GM18505 (cell line): ENCODE measurements around the gene DNAJC27.

Experiments
- ATAC-seq: cut with Tn5 transposase; IDR thresholded peaks from one replicate; pipeline ENCODE4 v1.9.1; 2021; ENCODE audit not compliant: unreplicated experiment
- POLR2A ChIP-seq: IDR thresholded peaks from 4 replicates; pipeline ENCODE4 v1.6.1; 2011; ENCODE audit warnings: borderline replicate concordance; ENCODE audit not compliant: insufficient read depth, insufficient read length; ENCODE audit errors: extremely low read depth

DNAJC27 gene

DNA sequence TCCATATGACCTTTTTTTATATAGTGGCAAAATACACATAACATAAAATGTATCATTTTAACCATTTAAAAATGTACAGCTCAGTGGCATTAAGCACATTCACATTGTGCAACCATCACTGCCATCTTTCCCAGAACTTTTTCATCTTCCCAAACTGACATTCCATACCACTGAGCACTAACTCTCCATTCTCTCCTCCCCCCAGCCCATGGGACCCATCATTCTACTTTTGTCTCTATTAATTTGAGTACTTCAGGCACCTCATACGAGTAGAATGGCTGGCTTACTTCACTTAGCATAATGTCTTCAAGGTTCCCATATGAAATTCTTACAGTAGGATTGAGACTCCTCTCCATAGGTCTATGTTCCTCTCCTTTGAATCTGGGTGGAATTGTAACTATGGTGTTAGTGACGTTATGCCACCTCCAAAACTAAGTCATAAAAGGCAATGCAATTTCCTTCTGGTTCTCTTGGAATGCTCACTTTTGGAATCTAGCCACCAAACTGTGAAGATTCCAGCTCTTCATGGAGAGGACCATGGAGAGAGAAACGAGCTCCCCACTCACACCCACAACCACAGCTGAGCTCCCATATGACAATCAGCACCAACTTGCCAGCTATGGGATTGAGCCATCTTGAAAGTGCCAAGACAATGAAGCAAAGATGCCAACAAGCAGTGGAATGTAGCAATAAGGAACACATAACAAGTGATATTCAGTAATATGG, 9.8 kb upstream of the DNAJC27 start:
- TF ChIP-seq POLR2A = no peak
- no peak for ATAC-seq

DNA sequence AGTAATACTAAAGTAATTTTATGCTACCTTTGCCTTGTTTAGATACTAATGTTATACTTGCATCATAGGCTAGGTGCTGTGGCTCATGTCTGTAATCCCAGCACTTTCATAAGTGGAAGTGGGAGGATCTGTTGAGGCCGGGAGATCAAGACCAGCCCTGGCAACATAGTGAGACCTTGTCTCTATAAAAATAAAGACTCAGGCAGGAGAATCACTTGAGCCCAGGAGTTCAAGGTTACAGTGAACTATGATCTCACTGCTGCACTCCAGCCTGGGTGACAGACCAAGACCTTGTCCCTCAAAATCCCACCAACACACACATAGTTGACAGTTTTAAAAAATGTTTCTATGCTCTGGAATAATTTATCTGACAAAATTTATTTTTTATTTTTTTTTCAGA, 6.9 kb upstream of the DNAJC27 start:
- TF ChIP-seq POLR2A = no peak
- no peak for ATAC-seq

DNA sequence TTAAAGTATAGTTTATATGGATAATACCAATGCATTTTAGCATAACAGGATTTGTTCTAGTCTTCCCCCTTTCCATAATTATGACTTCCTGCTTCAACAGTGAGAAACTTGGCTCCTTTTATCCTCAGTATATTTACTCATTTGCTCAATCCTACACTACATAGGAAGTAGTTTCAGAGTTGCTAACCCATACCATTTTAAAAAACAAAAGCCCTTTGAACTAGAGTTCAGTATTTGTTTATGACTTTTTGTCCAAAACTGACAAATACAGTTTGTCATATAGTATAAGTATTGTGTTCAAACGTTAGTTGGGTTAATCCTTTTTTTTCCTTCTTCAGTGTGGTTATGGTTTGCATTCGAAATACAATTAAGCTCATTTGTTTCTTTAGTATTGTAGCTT, 5.9 kb upstream of the DNAJC27 start:
- no peak for TF ChIP-seq POLR2A
- no peak for ATAC-seq

DNA sequence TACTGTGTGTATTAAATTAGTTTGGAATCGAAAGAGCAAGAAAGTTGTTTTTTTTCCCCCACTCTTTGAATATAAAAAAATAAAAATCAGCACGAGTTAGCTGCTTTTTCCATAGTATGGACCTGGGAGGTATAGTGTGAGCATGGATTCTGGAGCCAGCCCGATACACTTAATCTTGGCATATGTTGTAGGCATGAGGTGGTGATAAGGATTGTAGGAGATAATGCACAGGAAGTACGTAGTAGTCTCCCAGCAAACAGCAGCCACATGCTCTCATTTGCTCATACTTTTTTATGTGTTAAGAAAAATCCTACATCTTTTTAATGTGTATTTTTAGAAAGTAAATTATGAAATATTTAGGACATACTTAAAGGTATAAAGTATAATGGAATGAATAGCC, 2.1 kb upstream of the DNAJC27 start:
- no peak for ATAC-seq
- no peak for TF ChIP-seq POLR2A

DNA sequence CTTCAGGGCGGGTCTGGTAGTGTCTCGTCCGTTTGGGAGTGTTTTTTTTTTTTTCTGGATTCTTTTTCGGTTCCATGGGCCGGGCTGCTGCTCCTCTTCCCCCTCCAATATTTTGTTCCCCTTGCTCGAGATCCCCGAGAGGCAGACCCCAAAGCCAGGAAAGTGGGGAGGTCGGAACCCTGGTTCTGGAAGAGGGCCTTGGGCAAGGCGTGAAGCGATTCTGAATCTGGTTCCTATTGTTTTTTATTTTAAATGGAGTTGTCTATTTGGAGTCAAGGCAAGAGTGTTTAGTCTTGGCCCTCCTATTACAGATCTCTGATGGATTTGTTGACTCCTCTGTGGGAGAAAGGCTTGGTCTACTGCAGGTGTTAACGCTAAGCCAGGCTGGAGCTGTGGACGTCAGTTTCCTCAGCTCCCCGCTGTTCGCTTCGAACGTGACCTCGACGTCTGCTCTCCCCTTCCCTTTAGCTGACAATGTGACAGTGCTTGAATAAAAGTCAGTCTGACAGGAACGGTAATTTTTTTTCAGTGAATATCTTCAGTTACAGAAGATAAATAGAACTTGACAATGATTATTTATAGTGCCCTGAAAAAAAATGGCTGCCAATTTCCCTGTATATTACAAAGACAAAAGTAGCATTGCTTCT, 683 bp upstream of the DNAJC27 start:
- TF ChIP-seq POLR2A = no peak
- no peak for ATAC-seq

DNA sequence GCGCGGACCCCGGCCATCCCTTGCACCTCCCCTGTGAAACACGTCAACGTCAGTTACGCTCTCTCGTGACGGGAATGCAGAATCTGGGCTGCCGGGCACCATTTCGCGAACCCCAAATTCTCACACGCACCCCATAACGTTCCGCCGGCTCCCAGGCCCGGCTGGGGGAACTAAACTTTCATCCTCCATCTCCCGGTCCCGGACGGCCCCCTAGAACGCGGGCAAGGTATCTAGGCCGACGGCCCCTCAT, 544 bp downstream of the DNAJC27 start:
- ATAC-seq = no peak
- TF ChIP-seq POLR2A = no peak

DNA sequence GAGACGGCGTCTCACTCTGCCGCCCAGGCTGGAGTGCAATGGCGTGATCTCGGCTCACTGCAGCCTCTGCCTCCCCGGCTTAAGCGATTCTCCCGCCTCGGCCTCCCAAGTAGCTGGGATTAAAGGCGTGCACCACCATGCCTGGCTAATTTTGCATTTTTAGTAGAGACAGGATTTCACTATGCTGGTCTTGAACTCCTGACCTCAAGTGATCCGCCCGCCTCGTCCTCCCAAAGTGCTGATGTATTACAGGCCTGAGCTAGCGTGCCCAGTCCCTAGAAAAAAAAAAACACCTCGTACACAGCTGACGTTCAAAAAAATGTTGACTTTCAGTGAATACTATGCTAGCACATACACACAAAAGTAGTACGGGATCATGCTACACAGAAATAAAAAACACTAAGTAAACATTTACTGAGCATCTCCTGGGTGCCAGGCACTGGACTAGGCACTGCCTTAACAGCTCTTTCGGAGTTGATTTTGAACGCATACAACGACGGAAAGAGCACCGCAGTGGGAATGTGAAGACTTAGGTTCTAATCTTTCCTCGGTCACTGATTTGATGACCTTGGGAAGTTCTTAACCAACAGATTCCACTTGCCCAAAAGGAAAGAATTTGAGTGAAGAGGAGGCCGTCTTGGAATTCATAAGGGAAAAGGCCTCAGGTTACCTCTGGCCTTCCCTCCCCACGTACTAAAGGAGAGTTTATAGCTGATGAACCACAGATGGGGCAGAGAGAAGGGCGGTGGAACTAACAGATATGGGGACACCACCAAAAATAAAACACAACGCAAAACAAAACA, 1.1 kb downstream of the DNAJC27 start:
- no peak for ATAC-seq
- no peak for TF ChIP-seq POLR2A

DNA sequence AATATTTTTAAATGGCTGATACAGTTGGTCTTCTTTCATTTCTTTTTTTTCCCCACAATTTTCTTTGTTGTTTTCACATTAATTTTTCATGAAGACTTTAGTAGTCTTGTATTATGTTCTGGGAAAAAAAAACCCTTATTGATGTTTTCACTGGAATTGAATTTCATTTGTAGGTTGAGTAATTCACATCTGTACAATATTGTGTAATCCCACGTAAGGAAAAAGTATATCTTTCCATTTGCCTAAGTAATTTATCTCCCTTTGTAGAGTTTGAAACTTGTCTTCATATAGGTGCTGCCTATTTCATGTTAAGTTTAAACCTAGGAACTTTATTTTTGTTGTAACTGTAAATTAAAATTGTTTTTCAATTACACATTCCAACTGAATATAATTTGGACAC, 2.0 kb downstream of the DNAJC27 start:
- ATAC-seq = no peak
- no peak for TF ChIP-seq POLR2A

DNA sequence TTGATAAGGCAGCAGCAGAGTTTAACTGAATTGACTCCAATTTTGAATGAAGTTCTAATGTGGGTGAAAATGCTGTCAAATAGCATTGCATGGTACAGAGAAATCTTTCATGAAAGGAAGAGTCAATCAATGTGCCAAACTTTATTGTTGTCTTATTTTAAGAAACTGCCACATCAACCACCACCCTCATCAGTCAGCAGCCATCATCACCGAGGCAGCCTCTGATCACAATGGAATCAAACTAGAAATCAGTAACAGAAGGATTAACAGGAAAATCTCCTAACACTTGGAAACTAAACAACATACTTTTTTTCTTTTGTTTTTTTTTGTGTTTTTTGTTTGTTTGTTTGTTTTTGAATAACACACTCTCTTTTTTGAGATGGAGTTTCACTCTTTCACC, 9.9 kb downstream of the DNAJC27 start:
- ATAC-seq = no peak
- TF ChIP-seq POLR2A = no peak

DNA sequence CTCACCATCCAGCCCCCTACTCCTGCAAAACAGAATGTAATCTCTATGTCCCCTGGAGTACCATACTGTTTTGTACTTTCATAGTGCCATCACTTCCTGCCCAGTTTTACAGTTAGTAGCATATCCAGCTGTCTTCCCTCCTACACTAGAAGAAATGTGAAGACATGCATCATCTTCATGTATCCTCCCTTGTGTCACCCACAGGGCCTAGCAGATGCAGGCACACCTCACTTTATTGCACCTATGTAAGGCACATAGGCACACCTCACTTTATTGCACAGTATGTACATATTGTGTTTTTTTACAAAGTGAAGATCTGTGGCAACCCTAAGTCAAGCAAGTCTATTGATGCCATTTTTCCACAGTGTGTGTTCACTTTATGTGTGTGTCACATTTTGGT, 12.0 kb downstream of the DNAJC27 start:
- ATAC-seq = no peak
- no peak for TF ChIP-seq POLR2A

DNA sequence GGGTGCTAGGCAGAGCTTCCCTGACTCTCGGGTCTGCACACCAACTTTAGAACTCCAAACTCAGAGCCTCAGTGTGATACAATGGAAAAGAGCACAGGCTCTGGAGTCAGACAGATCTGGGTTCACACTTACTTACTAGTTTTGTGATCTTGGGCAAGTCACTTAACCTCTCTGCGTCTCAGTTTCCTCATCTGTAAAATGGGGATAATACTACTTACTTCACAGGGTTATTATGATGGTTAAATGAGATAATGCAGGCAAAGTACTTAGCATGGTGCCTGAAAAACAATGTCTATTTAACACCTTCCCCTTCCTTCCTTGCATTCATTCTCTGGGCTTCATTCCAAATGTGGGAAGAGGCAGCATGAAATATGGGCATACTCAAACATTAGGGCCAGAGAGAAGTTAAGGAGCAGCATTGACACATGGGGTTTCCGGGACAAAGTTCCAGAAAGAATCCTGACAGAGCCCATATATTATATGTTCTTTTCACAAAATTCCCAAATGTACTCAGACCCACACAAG, 13.3 kb downstream of the DNAJC27 start:
- TF ChIP-seq POLR2A = no peak
- no peak for ATAC-seq

DNA sequence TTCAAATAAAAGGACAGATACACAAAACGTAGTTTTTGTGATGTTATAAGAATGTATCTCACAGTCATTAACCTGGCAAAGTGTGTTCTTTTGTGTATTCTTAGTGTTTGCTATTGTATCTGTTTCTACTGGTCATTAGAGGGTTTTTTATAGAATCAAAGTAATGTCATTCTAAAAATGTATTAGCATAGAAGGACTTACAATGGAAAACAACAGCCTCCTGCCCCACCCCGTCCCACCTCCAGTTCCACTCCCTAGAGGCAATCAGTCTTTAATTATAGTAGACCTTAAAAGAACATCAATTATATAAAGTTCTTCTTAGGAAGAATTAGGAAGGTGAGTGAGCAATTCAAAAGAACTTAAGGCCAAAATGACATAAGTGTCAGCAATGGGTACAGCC, 13.8 kb downstream of the DNAJC27 start:
- no peak for ATAC-seq
- no peak for TF ChIP-seq POLR2A

DNA sequence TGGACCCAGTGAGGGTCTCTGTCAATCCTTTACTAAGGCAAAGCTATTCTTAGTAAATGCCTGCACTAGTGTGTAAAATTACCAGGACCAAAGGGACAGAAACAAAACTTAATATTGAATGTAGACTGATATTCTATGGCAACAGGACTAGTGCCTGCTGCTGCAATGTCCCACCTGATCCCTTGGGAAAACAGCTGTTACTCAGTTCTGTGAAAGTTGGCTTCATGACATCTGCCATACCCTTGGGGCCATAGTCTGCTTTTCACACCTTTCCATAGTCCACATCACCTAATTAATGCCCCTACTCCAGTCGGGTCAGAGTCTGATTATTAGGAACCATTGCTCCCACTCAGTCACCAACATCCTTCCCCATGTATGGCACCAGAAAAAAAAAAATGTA, 14.5 kb downstream of the DNAJC27 start:
- no peak for ATAC-seq
- TF ChIP-seq POLR2A = no peak

DNA sequence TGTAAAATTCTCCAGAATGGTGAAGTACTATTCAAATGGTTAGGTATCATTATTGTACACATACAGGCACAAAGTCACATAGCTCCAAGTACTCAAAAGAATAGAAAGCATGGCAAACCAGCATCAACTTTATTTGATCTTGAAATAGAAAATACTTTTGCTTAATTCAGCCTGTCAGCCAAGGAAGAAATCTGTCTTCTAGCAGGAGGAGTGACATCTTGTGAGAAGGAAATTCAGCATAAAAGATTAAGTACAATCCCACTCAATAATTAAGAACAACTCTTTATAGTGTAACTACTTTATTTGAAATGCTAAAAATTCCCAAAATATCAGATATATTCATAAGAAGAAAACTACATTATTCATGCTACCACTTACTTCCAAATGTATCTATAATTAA, 15.8 kb downstream of the DNAJC27 start:
- no peak for ATAC-seq
- TF ChIP-seq POLR2A = no peak
